HG03521 (cell line): ENCODE data around the gene PTPRO.
A peak's percentile ranks its signal among the peaks of the same experiment; 100 is the strongest.

Experiments used
- ATAC-seq: cut with Tn5 transposase; IDR thresholded peaks from one replicate; pipeline ENCODE4 v1.9.1; 2021; ENCODE audit warnings: mild to moderate bottlenecking, moderate library complexity; ENCODE audit not compliant: unreplicated experiment

PTPRO gene

DNA sequence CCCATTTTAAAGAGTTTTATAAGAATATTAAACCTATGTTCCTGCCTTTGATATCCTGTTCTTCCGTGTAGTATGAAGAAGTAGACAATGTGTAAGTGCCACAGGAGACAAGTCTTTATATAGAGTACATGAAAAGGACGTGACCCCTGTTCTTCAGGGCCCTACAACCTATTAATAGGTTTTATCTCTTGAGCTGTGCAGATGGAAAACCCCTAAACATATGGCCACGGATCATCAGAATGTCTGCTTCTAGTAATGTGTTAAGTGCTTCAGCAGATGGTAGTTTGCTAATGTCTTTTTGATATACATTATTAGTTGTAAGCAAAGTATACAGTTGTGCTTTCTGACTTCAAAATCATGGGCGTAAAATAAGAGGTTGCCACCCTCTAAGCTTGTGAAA is 228.5 kb downstream of the PTPRO start:
- no peak for ATAC-seq

DNA sequence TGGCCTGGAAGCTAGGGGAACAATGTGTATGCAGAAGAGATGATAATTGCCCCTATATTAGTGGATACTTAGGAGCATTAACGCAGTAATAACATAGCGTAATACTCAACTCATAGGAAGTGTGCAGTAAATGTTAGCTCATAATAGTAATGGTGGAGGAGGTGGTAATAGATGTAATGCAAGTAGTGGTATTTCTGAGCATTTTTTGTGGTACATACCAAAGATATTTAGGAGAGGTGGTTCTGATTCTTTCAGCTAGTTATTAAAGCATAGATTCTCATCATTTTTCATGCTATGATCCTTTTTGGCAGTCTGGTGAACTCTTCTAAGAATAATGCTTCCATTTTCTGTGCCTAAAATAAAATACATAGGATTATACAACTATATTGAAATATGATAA is 233.1 kb downstream of the PTPRO start:
- ATAC-seq: no peak

DNA sequence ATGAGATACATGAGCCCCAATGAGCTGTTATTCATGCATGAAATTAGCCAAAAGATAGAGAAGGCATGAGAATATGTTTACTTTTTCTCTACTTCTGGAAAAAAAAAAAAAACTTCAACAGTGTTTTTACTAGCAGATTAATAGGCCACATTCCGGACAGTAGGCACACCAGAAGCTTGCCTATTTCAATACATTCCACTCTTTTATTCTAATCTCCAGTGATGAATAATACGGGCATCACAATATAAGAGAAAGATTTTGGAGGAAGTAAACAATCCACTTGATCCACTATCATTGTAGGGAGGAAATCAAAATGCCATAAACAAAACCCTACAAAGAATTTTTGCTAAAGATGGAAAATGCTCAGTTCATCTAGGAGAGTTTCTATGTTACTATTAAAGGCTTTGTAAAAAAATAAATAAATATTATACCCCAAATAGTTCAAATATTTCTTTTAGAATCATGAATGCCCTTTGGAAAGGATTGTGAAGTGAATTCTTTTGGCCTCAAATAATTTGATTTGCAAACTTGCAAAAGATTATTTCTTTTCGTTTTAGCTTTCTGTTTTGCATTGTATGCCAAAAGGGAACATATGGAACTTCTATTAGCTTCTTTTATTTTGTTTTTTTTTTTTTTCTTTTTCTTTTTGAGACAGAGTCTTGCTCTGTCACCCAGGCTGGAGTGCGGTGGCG is 234.2 kb downstream of the PTPRO start:
- no peak for ATAC-seq

DNA sequence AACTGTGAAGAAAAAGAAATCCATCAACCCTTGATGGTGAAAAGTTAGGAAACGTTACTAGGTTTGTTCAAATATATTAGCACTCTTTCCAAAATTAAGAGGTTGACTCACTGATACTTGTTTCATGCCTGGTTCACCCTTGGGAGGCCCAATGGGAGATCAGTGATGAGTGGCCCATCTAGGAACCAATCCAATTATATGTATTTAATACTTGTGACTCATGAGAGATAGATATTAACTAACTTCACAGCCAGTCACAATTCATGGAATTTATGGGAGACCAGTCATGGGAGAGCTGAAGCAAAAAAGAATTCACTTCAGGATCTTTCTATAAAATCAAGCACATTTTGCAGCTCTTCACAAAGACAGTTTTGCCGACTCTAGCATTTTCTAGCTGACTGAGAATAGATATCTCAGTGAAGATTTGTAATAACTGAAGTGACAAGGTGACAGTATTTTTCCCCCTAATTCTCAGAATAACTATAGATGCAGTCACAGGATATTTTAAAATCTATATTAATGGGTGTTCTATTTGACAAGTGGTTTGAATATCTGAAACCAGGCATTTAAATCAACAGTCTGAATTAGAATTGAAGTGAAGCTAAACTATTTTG is 236.7 kb downstream of the PTPRO start:
- no peak for ATAC-seq

DNA sequence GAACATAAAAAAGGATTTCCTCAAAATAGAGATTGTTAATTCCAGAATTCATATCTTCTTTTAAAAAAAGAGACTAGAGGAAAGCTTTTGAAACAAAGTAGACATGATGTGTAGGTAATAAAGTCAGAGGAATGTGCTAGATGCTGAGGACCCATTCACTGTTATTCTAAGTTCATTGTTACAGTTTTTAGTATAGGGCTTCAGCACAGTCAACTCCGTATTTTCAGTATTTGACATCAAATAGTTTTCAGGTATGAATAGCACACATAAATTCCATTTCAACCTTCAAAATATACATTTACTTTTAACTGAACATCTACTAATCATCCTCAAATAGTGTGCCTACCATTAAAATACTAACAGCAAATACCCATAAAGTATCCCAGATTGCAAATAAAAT is 239.1 kb downstream of the PTPRO start:
- no peak for ATAC-seq

DNA sequence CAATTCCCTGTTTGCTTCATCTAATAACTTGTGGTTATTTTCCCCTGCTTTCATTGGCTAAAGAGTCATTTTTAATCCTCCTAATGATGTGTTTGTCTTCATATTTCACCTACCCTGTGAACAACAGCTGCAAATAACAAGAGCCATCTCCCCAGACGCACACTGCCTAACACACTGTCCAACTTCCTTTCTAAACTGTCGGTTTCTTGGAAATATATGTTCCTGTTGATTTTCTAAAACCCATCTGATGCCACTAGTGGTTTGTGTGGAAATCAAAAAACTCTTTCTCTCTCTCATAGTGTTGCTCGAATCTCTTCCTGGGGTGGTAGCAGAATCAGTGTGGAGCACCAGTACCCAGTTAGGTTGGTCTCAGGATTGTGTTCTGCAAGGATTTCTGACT is 240.0 kb downstream of the PTPRO start:
- no peak for ATAC-seq

DNA sequence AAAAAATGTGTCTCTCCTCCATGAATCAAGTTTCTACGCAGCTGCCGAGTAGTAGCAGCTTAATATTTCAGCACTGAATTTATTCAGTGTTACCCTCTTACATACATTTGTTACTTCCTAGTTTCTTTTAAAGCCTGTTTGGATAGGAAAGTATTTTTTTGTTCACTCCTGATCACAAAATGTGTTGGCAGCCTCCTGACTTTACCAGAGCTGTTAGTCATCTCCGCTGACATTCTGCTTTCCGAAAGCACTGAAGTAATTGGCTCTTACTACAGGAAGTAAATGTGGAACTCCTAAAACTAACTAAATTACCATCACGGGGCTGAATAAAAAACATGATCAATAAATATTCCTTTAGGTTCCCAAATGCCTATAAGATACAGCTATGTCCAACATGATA is 241.4 kb downstream of the PTPRO start:
- no peak for ATAC-seq

DNA sequence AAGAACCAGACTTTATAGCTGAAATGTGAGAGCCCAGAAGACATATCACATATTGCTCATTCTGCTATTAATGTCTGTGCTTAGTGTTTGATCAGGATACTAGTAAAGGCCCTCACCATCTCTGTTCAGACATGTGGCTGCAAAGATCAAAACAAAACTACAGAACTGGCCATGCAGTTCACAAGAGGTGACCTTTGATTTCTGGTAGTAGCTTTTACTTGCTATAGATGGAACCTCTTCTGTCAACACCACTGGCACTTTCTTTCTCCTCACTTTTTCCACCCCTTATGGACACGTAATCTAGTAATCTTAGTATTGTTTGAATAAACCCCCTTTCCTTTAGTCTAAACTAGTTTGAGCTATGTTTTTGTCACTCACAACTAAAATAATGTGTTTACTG is 252.0 kb downstream of the PTPRO start:
- no peak for ATAC-seq

DNA sequence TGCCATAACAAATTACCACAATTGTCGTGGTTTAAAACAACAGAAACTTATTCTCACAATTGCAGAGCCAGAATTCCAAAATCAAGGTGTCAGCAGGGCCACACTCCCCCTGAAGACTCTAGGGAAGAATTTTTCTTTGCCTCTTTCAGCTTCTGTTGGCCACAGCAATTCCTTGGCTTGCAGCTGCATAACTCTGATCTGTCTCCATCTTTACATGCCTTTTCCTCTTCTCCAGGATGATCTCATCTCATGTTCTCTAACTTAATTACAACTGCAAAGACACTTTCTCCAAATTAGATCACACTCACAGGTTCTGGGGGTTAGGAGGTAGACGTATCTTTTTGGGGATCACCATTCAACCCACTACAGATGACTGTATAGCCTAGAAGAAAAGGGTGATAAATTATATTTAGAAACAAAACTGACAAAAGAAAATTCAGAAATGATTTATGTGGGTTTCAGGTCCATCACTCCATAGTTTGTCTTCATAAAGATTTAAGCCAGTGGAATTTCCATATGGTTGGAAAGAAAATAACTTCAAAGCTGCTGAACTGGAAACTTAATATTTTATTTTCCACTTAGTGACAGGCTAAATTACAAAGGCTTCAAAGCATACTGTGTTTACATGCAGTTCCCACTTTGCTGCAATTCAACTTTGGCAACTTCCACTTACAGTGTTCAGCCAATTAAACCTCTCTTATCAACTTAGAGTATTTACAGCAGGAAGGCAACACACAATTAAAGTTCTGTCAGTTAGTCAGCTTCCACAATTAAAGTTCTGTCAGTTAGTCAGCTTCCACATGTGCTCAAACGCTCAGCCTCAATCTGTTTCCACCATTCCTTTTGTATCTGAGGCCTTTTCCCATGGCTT is 253.6 kb downstream of the PTPRO start:
- no peak for ATAC-seq

DNA sequence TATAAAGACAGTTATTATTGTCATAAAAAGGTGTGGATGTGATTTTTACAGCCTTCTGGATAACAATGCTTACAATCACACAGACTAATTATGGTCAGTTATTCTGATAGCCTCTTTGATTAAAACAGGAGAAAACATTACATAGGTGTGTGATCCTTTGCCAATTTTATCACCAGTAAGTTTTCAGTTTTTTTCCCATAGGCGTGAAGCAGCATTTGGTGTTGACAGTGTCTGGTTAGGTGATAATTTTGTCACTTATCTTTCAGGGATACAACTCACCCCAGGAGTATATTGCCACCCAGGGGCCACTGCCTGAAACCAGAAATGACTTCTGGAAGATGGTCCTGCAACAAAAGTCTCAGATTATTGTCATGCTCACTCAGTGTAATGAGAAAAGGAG is 258.1 kb downstream of the PTPRO start:
- ATAC-seq: no peak

DNA sequence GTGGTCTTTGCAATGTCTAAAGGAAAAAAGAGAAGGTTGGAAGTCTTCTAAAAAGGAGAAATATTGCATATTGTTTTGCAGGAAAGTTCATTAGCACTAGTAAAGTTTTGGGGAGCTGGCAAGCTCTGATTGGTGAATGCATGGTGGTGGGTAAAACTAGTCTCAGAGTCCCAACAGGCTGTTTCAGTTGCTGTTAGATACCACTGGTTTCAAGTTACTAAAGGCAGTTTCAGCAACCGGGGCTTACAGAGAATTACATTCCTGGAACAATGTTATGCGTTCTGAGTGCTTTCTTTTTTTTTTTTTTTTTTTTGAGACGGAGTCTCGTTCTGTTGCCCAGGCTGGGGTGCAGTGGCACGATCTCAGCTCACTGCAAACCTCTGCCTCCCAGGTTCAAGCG is 258.7 kb downstream of the PTPRO start:
- ATAC-seq: no peak

DNA sequence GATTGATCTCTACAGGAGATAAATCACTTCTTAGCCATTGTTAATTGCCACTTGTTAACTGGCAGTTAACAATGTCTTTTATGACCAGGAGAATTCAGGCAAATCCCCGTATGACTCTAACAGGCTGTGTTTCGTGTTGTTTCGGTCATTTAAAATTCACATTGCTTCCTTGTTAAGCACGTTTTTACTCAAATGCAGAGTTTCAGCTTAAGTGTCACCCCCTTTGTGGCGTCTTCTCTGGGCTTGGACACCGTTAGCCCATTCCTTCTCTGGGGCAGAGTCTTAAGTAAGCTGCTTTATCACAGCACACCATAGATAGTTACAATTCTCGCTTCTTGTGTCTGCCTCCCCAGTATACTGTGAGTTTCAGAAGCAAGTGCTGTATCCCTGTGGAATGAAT is 261.5 kb downstream of the PTPRO start:
- ATAC-seq: no peak

DNA sequence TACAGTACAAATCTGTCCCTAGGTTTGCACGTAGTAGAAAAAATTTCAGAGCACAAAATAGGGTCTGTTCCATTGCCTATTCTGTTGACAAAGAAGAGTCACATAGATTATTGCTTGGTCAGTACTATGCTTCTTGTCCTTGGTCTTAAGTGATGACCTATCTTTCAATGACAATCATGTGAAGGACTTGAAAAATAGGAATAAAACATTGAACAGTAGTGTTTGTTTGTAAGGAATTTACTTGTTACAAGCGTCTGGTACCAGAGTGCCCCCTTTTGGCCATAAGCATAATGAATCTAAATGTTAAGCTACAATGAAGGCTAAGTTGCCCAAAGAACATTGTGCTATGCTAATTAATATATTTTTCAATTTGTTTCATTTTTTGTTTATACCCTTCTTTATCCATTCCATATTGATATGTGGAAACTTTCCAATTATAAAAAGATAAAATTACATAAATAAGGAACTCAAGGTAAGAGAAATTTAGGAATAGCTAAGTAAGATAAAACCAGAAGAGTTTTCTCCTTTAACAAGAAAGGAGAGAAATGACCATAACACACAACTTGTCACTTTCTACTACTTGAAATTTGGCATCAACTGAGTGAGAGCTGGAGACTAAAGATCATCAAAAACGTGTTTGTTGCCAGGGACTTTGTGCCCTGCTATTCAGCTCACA is 262.2 kb downstream of the PTPRO start:
- no peak for ATAC-seq

DNA sequence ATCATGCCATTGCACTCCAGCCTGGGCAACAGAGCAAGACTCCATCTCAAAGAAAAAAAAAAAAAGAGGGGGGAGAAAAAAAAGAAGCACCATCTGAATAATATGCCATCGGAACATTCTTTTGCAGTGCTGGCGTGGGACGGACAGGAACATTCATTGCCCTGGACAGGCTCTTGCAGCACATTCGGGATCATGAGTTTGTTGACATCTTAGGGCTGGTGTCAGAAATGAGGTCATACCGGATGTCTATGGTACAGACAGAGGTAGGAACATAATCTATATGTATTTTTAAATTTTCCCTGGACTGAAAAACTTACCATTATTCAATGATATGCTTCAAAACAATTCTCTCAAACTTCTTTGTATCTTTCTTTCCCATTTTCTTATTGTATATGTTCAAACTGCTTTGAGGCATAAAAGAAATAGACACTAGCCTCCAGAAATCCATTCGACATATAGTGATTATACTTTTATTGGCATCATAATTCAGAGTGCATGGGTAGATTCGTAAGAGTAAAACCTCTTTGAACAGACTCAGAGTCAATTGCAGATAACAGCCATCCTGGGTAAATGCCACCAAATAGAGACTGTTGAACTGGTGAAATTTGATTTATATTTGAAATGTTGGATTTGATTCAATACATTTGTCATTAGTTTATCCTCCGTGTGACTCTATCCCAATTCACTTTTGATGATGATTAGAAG is 267.2 kb downstream of the PTPRO start:
- ATAC-seq: no peak

DNA sequence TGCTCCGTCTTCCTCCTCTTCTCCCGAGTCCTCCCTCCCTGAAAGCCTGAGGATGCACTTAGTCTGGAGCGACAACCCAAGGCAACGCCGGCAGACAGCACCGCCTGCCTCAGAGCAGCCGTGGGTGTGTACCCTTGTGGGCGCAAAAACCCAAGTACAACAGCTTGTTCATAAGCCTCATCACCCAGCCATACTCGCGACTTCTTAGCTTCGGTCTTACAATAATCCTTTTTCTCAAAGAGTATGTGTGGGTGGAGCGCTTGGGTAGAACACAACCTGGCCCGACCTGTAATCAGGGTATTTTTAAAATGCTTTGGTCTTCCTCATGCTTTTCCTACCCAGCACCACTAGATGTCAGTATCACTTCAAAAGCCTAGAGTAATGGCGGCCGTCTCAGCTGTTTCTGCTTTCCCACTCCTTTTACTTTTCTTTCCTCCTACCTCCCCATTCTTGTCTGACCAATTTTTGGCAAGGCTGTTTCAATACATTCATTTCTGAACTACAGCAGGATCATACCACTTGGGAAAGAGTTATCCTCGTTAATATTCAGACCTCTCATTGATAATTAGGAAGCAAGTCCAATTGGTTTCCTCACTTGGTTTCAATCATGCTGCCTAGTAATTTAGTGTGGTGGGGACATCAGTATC is 268.0 kb downstream of the PTPRO start:
- ATAC-seq: peak; percentile 92

DNA sequence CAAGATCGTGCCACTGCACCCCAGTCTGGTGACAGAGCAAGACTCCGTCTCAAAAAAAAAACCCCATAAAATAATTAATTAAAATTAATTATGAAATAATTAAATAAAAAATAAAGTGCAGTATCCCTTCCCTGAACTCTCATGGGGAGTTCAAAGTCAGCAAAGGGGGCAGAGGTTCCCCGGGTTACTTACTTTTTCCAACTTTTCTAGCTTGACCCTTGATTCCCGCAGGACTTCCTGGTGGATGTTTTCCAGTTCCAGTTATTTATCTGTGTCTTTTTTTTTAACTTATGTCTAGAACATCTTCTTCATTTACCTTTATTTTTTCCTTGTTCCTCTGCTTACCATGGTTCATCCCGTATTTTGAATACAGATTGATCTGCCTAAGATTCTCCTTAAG is 269.5 kb downstream of the PTPRO start:
- no peak for ATAC-seq

DNA sequence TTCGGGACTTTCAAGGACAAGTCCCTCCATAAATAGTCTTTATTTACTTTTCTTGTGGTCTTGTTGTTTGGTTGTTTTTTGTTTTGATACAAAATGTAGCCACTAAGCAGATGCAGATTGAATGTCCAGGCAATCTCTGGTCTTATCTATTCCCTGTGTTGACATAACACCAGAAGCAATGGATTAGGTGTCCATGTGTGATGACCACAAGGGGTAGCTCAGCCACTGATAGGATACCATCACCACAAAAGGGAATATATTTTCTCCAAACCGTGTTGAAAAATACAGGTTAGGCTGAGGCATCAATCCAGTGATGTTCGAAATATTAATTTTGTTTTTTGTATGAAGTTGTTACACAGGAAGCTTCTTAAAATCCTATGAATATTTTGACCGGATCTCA is 270.6 kb downstream of the PTPRO start:
- no peak for ATAC-seq

DNA sequence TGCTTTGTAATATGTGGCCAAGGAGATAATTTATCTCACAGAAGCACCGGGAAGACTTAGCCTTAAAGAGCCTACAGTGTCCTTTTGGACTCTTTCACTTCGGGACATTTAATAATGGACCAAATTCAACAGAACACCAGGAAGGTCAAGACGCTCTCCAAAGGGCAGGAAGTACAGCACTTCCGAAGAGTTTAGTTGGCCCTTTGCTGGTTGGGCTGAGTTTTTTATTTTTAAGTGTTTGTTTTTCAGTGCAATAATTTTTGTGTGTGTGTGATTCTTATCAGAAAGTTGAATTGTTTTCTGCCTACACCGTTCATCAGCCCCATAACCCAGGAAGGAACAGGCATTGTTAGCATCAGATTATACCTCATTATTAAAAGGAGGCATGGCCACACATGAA is 273.9 kb downstream of the PTPRO start:
- ATAC-seq: no peak

DNA sequence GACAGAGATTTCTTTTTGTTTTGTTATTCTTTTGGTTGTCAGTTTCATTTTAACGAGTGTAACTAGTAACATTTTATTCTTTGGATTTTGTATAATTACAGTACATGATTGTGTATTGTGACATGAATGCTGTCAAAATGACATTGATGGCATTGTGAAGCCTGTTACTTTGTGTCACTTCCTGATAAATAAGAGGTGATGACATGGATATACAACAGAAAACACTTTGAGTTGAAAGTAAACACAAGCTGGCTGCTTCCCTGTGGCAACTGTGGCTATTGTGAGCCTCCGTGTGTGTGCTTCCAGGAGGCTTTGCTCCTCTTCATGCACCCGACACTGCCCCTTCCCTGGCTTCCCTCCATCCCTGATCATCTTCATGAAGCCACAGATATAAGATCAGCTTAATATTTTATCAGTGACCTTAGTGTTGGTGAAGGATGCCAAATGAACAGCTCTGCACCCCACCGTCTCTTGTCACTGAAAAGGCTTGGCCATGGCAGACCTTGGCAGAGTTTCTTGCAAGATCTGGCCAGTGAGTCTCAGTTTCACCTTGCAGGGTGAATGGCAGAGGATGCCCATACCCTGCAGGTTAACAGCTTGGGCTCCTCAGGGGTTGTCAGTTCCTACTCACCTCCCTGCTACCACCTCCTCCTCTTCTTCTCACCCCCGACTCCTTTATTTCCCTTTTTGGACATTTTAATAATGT is 275.0 kb downstream of the PTPRO start:
- ATAC-seq: no peak
